Activated B cell treated with CpG ODN at 0.5 μM for 24 hours (primary cell): ENCODE measurements around the gene MTMR3. TPM values are rescaled to one million over a fixed set of nuclear protein-coding genes. Genes with fewer than 3 reads are reported as not detected.

ENCODE experiments used
- ATAC-seq: fragments of 200-7000 bp; cut with Tn5 transposase; one replicate; pipeline ENCODE4 v1.10.0; 2021; ENCODE audit warnings: low read depth, mild to moderate bottlenecking, moderate library complexity
- CTCF ChIA-PET: fragments of 350-600 bp; sonication (Branson Sonifier 250); formaldehyde crosslinking; loops from one replicate; lab custom pipeline; 2021; ENCODE audit warnings: antibody characterized with exemption; lab: Charles Lee
- POLR2A ChIA-PET: fragments of 350-600 bp; sonication (Branson Sonifier 250); formaldehyde crosslinking; loops from one replicate; lab custom pipeline; 2021; ENCODE audit warnings: antibody characterized with exemption; lab: Charles Lee
- DNase-seq: peaks from one replicate; pipeline ENCODE4 v3.0.0; 2022
- H3K27ac Mint-ChIP-seq: one replicate; pipeline ENCODE4 v1.8.0; 2020; ENCODE audit warnings: mixed read lengths
- H3K27me3 Mint-ChIP-seq: one replicate; pipeline ENCODE4 v1.8.0; 2021; ENCODE audit warnings: mixed read lengths
- H3K36me3 Mint-ChIP-seq: one replicate; pipeline ENCODE4 v1.8.0; 2021; ENCODE audit warnings: low read depth, mixed read lengths
- H3K4me1 Mint-ChIP-seq: one replicate; pipeline ENCODE4 v1.8.0; 2021; ENCODE audit warnings: mixed read lengths
- H3K4me3 Mint-ChIP-seq: one replicate; pipeline ENCODE4 v1.8.0; 2020; ENCODE audit warnings: mild to moderate bottlenecking, mixed read lengths
- H3K9me3 Mint-ChIP-seq: one replicate; pipeline ENCODE4 v1.8.0; 2020; ENCODE audit warnings: mixed read lengths
- intact Hi-C: fragments of 100-400 bp; cut with micrococcal nuclease; formaldehyde crosslinking; loops from one replicate; pipeline ENCODE4 v1.15.1; 2024
- total RNA-seq: library from RNA; stranded (reverse); gene quantifications from 2 replicates; pipeline ENCODE4 v1.2.3, GENCODE V29; 2022
- TF ChIP-seq, protein P1 (sequence below): fragments of 200-600 bp; IDR thresholded peaks from one replicate; pipeline ENCODE4 v1.8.0; 2022; ENCODE audit warnings: antibody characterized with exemption, mild to moderate bottlenecking

MTMR3 gene
- total RNA-seq, 1 donor from 2014 or later: 36.6 TPM

DNA sequence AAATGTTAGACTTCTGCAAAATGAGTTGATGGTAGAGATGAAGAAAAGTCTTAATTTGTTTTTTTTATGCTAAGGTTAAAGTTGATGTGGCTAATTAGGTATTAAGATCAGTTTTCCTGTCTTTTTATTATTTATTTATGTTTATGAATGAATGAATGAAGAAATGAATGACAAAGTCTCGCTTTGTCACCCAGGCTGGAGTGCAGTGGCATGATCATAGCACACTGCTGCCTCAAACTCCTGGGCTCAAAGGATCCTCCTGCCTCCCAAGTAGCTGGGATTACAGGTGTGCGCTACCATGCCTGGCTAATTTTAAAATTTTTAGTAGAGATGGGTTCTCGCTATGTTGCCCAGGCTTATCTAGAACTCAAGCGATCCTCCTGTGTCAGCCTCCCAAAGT is 29.2 kb downstream of the MTMR3 start:
- H3K4me3 Mint-ChIP-seq: no peak overlapping the region
- intact Hi-C loops: no loop called here
- DNase-seq: no peak
- H3K9me3 Mint-ChIP-seq: no peaks in the 10 kb centered on the region
- no peak for ATAC-seq
- H3K4me1 Mint-ChIP-seq: peaks cover 69% of the 10 kb centered on the region
- POLR2A ChIA-PET: no interaction called here
- no peaks in the 10 kb centered on the region for H3K27me3 Mint-ChIP-seq
- no peaks in the 10 kb centered on the region for H3K36me3 Mint-ChIP-seq
- CTCF ChIA-PET: no interaction called here
- no peak overlapping the region for H3K27ac Mint-ChIP-seq
- TF ChIP-seq, protein P1, sequence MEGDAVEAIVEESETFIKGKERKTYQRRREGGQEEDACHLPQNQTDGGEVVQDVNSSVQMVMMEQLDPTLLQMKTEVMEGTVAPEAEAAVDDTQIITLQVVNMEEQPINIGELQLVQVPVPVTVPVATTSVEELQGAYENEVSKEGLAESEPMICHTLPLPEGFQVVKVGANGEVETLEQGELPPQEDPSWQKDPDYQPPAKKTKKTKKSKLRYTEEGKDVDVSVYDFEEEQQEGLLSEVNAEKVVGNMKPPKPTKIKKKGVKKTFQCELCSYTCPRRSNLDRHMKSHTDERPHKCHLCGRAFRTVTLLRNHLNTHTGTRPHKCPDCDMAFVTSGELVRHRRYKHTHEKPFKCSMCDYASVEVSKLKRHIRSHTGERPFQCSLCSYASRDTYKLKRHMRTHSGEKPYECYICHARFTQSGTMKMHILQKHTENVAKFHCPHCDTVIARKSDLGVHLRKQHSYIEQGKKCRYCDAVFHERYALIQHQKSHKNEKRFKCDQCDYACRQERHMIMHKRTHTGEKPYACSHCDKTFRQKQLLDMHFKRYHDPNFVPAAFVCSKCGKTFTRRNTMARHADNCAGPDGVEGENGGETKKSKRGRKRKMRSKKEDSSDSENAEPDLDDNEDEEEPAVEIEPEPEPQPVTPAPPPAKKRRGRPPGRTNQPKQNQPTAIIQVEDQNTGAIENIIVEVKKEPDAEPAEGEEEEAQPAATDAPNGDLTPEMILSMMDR: no peak

DNA sequence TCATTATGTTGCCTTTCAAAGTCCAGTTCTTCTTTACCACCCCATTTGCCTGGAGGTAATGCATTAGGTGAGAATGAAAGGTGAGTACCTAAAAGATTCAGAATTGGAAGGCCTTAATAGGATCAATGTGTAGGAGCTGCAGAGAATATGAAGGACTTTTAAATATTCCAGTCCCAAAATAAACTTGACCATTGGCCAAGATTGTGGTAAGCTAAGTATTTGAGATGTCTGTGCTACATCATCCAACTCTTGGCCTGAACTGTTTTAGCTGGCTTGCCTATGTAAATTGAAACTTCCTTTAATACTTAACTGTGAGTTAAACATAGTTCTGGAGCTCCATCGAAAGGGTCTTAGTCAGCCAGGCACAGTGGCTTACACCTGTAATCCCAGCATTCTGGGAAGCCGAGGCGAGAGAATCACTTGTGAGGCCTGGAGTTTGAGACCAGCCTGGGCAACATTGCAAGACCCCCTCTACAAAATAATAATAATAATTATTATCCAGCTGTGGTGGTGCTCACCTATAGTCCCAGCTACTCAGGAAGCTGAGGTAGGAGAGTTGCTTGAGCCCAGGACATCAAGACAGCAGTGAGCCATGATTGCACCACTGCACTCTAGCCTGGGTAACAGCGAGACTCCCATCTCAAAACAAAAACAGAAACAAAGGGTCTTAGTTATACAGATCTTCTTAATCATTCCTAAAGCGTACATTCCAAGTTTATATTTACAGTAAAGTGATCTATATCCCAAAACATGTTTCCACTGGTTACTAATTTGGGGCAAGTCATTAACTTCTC is 29.8 kb downstream of the MTMR3 start:
- Mint-ChIP-seq H3K36me3 (no peaks in the 10 kb centered on the region), H3K27me3 (no peaks in the 10 kb centered on the region), H3K27ac (no peak overlapping the region), H3K4me1 (peaks cover 67% of the 10 kb centered on the region), H3K4me3 (no peak overlapping the region), H3K9me3 (no peaks in the 10 kb centered on the region)
- TF ChIP-seq, protein P1: no peak
- ChIA-PET POLR2A (no interaction called here), CTCF (no interaction called here)
- intact Hi-C loops: no loop called here
- no peak for ATAC-seq
- DNase-seq: no peak

DNA sequence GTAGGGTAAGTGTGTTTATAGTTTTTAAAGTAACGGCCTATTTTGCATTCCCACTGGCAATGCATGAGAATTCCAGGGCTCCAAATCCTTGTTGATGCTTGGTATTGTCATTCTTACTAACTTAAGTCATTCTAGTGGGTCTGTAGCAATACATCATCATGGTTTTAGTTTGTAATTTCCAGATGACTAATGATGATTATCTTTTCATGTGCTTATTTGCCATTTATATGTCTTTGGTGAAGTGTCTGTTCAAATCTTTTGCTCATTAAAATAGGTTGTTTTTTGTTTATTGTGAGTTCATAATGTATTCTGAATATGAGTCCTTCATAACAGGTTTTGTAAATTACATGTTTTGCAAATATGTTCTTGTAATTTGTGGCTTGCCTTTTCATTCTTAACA is 31.2 kb downstream of the MTMR3 start:
- no peak for ATAC-seq
- Mint-ChIP-seq H3K4me3 (no peak overlapping the region), H3K27ac (no peak overlapping the region), H3K4me1 (peaks cover 70% of the 10 kb centered on the region), H3K9me3 (no peaks in the 10 kb centered on the region), H3K36me3 (no peaks in the 10 kb centered on the region), H3K27me3 (no peaks in the 10 kb centered on the region)
- DNase-seq: no peak
- intact Hi-C loops: no loop called here
- TF ChIP-seq, protein P1: no peak
- CTCF ChIA-PET: no interaction called here
- POLR2A ChIA-PET: no interaction called here

DNA sequence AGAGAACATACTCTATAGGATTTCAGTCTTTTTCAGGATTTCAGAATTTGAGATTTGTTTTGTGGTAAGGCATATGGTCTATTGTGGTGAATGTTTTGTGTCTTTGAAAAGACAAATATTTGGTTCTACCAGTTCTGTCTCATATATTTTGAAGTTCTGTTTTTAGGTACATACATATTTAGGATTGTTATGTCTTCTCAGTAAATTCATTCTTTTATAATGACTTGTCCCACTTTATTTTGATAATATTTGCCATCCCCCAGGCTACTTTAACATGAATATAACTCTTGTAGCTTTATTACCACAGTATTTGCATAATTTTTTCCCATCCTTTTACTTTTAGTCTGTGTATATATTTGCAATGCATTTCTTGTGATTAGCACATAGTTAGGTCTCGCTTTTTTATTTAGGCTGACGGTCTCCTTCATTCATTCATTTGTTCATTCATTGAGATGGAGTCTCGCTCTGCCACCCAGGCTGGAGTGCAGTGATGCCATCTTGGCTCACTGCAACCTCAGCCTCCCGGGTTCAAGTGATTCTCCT is 32.1 kb downstream of the MTMR3 start:
- ATAC-seq: no peak
- intact Hi-C loops: loop anchor here (5.0 kb wide), 1 partner anchor 33 kb away; the partner anchor contains the start of gene MTMR3
- Mint-ChIP-seq H3K27ac (no peak overlapping the region), H3K36me3 (no peaks in the 10 kb centered on the region), H3K4me3 (peak overlapping the region; percentile 35), H3K4me1 (peaks cover 72% of the 10 kb centered on the region), H3K27me3 (no peaks in the 10 kb centered on the region), H3K9me3 (no peaks in the 10 kb centered on the region)
- POLR2A ChIA-PET: no interaction called here
- DNase-seq: no peak
- TF ChIP-seq, protein P1: no peak
- CTCF ChIA-PET: no interaction called here

DNA sequence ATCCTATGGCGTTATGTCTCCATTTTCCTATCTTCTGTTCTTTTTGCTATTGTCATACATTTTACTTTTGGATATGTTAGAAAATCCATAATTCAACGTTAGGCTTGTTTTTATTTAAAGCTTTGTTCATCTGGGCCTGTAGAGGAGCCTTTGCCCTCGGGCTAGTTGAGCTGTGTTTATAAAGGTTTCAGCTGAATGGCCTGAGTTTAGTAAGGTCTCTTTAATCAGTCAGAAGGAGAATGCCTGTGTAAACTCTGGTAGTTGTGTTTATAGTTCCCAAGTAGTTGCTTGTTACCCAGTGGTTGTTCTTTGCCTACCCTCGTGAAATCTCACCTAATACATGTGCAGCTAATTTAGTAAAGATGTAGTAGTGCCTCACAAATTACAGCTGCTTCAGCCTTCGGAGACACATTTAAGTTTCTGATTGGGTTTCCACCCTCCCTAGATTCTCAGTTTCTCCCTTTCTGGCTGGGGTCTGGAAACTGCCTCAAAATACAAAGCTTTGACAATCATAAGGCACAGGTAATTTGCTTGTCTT is 33.1 kb downstream of the MTMR3 start:
- H3K4me3 Mint-ChIP-seq: no peak overlapping the region
- no peaks in the 10 kb centered on the region for H3K36me3 Mint-ChIP-seq
- ATAC-seq (no peak), DNase-seq (no peak)
- TF ChIP-seq, protein P1: no peak
- no peak overlapping the region for H3K27ac Mint-ChIP-seq
- no peaks in the 10 kb centered on the region for H3K27me3 Mint-ChIP-seq
- ChIA-PET POLR2A (interaction anchor here (0.7 kb wide), 1 partner anchor 9 kb away, joined by 3 read pairs; no protein-coding TSS in a partner anchor), CTCF (interaction anchor here (1.0 kb wide), 1 partner anchor 12 kb away, joined by 4 read pairs; no protein-coding TSS in a partner anchor)
- H3K9me3 Mint-ChIP-seq: no peaks in the 10 kb centered on the region
- peaks cover 72% of the 10 kb centered on the region for H3K4me1 Mint-ChIP-seq
- intact Hi-C loops: loop anchor here (5.0 kb wide), 1 partner anchor 34 kb away; the partner anchor contains the start of gene MTMR3
